RWPE2 (cell line): Measurements from ENCODE around the gene EEA1.

Experiments used
- ATAC-seq: fragments of 200-7000 bp; cut with Tn5 transposase; 3 replicates; pipeline ENCODE4 v1.9.1; 2021; ENCODE audit warnings: low read depth
- DNase-seq: peaks from one replicate; pipeline ENCODE4 v3.0.0-alpha.2; 2020; ENCODE audit warnings: low spot score
- H3K27ac ChIP-seq: fragments of 450-650 bp; 2 replicates; pipeline ENCODE4 v1.5.1; 2017; ENCODE audit warnings: mild to moderate bottlenecking; ENCODE audit not compliant: poor library complexity, severe bottlenecking
- H3K27me3 ChIP-seq: fragments of 250-450 bp; sonication (Bioruptor Pico); 2 replicates; pipeline ENCODE4 v1.5.1; 2021; ENCODE audit warnings: mild to moderate bottlenecking, moderate library complexity; ENCODE audit not compliant: insufficient read depth, poor library complexity, severe bottlenecking
- H3K36me3 ChIP-seq: fragments of 250-450 bp; sonication (Bioruptor Pico); 2 replicates; pipeline ENCODE4 v1.5.1; 2020; ENCODE audit warnings: low read depth, mild to moderate bottlenecking, moderate library complexity
- H3K4me1 ChIP-seq: fragments of 250-450 bp; sonication (Bioruptor Pico); 2 replicates; pipeline ENCODE4 v1.5.1; 2021; ENCODE audit warnings: mild to moderate bottlenecking, moderate library complexity; ENCODE audit not compliant: insufficient read depth, poor library complexity, severe bottlenecking
- H3K4me3 ChIP-seq: fragments of 250-450 bp; sonication (Bioruptor Pico); 2 replicates; pipeline ENCODE4 v1.5.1; 2021; ENCODE audit warnings: mild to moderate bottlenecking, moderate library complexity; ENCODE audit not compliant: severe bottlenecking
- H3K9me3 ChIP-seq: fragments of 250-450 bp; sonication (Bioruptor Pico); 2 replicates; pipeline ENCODE4 v1.5.1; 2021; ENCODE audit warnings: mild to moderate bottlenecking, moderate library complexity; ENCODE audit not compliant: severe bottlenecking
- CTCF ChIP-seq: fragments of 450-650 bp; IDR thresholded peaks from one replicate; pipeline ENCODE4 v1.5.1; 2017; ENCODE audit warnings: mild to moderate bottlenecking, moderate library complexity; ENCODE audit not compliant: poor library complexity, severe bottlenecking

Gene EEA1

GRCh38 chr12:92762773-92763172, 166.3 kb downstream of the EEA1 start:
- Histone ChIP-seq H3K4me1 (peaks cover 12% of the 10 kb centered on the region), H3K27ac (no peak overlapping the region), H3K27me3 (no peaks in the 10 kb centered on the region), H3K36me3 (no peaks in the 10 kb centered on the region), H3K9me3 (peaks cover 3% of the 10 kb centered on the region), H3K4me3 (no peak overlapping the region)
- peak; percentile 31; the same call in 2 of the 3 replicates for ATAC-seq
- no peak for TF ChIP-seq CTCF
- no peak for DNase-seq

- H3K9me3 ChIP-seq = peaks cover 3% of the 10 kb centered on the region
- no peaks in the 10 kb centered on the region for H3K27me3 ChIP-seq
- H3K4me3 ChIP-seq = no peak overlapping the region
- peak; percentile 95 for ATAC-seq
- H3K27ac ChIP-seq = no peak overlapping the region
- H3K4me1 ChIP-seq = peaks cover 12% of the 10 kb centered on the region
- TF ChIP-seq CTCF = no peak
- H3K36me3 ChIP-seq = no peaks in the 10 kb centered on the region
- DNase-seq = no peak
Measured at GRCh38 chr12:92759634-92760268, 169.3 kb downstream of the EEA1 start.

- Histone ChIP-seq H3K27ac (no peak overlapping the region), H3K4me3 (no peak overlapping the region), H3K36me3 (no peaks in the 10 kb centered on the region), H3K4me1 (peaks cover 8% of the 10 kb centered on the region), H3K27me3 (no peaks in the 10 kb centered on the region), H3K9me3 (no peaks in the 10 kb centered on the region)
- no peak for TF ChIP-seq CTCF
- DNase-seq = no peak
- ATAC-seq = no peak
Measured at GRCh38 chr12:92757597-92758121, 171.4 kb downstream of the EEA1 start.

- ATAC-seq (no peak), DNase-seq (no peak)
- Histone ChIP-seq H3K36me3 (no peaks in the 10 kb centered on the region), H3K4me1 (peaks cover 7% of the 10 kb centered on the region), H3K27me3 (no peaks in the 10 kb centered on the region), H3K27ac (no peak overlapping the region), H3K9me3 (no peaks in the 10 kb centered on the region), H3K4me3 (no peak overlapping the region)
- no peak for TF ChIP-seq CTCF
Measured at GRCh38 chr12:92756898-92757596, 172.0 kb downstream of the EEA1 start.
